Measurements from ENCODE around the gene H2BW2. TPM values are rescaled to one million over a fixed set of nuclear protein-coding genes. Genes with fewer than 3 reads are reported as not detected.

The H2BW2 gene
- total RNA-seq (2022) (not detected in 2 replicates), Bru-seq, nascent RNA (not detected), BruChase-seq, experiment 1, labeled RNA remaining after a 6-hour chase (not detected), BruChase-seq, experiment 2, labeled RNA remaining after a 2-hour chase (not detected)
- long read RNA-seq, result 0 reads

DNA sequence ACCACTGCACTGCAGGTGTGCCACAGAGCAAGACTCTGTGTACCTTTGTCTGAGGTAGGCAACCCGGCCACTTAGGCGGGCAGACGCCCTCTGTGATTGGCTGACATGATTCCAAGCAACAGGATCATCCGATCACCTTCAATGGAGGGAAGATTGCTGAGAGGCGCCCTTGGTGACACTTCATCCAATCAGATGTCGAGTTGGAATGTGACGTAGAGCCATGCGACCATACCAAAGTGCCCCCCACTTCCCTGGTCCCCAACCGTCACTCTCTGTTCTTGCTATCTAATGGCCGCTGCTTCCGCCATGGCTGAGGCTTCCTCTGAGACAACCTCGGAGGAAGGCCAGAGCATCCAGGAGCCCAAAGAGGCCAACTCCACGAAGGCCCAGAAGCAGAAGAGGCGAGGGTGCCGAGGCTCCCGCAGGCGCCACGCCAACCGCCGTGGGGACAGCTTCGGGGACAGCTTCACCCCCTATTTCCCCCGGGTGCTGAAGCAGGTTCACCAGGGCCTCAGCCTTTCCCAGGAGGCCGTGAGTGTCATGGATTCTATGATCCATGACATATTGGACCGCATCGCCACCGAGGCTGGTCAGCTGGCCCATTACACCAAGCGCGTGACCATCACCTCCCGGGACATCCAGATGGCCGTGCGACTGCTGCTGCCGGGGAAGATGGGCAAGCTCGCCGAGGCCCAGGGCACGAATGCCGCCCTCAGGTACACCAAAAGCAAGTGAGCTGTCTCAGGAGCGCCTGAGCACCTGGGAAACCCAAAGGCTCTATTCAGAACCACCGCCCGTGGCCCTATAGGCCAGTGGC lies at the start of gene H2BW2:
Gene H2BW2 (plus strand): TSS at position 268 of the 817 bp plus-strand sequence. CDS start 39 bp downstream, at position 307.
- Mint-ChIP-seq H3K4me1 (ENCODE audit: low read depth, unreplicated experiment) (no peaks in the 10 kb centered on the region), H3K27me3 (ENCODE audit: unreplicated experiment) (peaks cover 78% of the 10 kb centered on the region), H3K36me3 (ENCODE audit: insufficient read depth, unreplicated experiment) (no peaks in the 10 kb centered on the region), H3K4me3 (ENCODE audit: low read depth, unreplicated experiment) (no peak within 1 kb of the TSS), H3K27ac (ENCODE audit: unreplicated experiment) (no peak within 1 kb of the TSS), H3K9me3 (ENCODE audit: low read depth, unreplicated experiment) (no peaks in the 10 kb centered on the region)
- CTCF ChIA-PET, result no interaction called here
- DNase-seq, result no peak
- TF ChIP-seq, protein P1, sequence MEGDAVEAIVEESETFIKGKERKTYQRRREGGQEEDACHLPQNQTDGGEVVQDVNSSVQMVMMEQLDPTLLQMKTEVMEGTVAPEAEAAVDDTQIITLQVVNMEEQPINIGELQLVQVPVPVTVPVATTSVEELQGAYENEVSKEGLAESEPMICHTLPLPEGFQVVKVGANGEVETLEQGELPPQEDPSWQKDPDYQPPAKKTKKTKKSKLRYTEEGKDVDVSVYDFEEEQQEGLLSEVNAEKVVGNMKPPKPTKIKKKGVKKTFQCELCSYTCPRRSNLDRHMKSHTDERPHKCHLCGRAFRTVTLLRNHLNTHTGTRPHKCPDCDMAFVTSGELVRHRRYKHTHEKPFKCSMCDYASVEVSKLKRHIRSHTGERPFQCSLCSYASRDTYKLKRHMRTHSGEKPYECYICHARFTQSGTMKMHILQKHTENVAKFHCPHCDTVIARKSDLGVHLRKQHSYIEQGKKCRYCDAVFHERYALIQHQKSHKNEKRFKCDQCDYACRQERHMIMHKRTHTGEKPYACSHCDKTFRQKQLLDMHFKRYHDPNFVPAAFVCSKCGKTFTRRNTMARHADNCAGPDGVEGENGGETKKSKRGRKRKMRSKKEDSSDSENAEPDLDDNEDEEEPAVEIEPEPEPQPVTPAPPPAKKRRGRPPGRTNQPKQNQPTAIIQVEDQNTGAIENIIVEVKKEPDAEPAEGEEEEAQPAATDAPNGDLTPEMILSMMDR (IDR thresholded peaks at IDR 0.05; ENCODE audit: unreplicated experiment), result no peak
- no TSS peak for BruUV-seq (replicated peaks)
- intact Hi-C loops (cut with micrococcal nuclease; ENCODE audit: unreplicated experiment), result no loop called here

DNA sequence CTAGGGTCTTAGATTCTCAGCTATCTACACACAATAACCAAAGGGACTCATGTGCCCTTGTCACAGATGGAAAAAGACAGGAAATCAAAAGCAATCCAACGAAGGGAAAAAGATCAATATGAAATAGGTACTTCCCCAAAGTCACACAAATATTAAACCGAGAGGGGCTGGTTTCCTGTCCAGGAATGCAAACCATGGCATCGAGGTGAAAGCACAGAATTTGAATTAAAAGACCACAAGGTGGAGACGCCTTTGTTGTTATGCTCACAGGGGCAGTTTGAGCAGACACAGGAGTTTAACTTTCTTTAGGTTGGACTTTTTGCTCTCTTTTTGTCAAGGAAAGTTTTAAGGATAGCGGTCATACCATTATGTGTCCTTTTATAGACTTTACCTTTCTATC lies 40.5 kb upstream of the H2BW2 start:
- peaks cover 55% of the 10 kb centered on the region for H3K27me3 Mint-ChIP-seq (ENCODE audit: unreplicated experiment)

DNA sequence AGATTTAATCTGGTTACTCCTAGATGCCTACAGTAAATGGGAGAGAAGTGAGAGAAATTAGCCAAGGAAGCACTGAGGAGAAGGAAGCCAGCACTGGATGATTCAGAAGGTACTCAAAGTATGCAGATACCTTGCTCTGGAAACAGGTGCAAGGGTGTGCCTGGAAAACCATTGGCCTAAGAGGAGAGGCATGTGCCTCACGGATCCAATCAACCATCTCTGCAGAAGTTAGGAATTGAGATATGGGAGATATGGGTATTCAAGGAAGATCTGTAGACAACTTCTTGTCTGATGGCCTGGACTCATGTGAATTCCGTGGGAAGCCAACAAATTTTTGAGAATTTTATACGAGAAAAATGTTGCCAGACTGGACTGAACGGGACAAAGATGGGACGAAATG lies 30.9 kb upstream of the H2BW2 start:
- Mint-ChIP-seq H3K27me3 (ENCODE audit: unreplicated experiment) (peaks cover 85% of the 10 kb centered on the region), H3K36me3 (ENCODE audit: insufficient read depth, unreplicated experiment) (no peaks in the 10 kb centered on the region), H3K4me3 (ENCODE audit: low read depth, unreplicated experiment) (no peak overlapping the region), H3K9me3 (ENCODE audit: low read depth, unreplicated experiment) (no peaks in the 10 kb centered on the region), H3K4me1 (ENCODE audit: low read depth, unreplicated experiment) (no peaks in the 10 kb centered on the region), H3K27ac (ENCODE audit: unreplicated experiment) (no peak overlapping the region)
- CTCF ChIA-PET, result no interaction called here
- intact Hi-C loops (cut with micrococcal nuclease; ENCODE audit: unreplicated experiment), result no loop called here
- DNase-seq, result no peak
- TF ChIP-seq, protein P1 (IDR thresholded peaks at IDR 0.05; ENCODE audit: unreplicated experiment), result no peak
- BruUV-seq (replicated peaks), result no TSS peak

More for the DNA sequence above, 40.5 kb upstream of the H2BW2 start:
- Mint-ChIP-seq H3K27ac (ENCODE audit: unreplicated experiment) (no peak overlapping the region), H3K9me3 (ENCODE audit: low read depth, unreplicated experiment) (no peaks in the 10 kb centered on the region), H3K4me3 (ENCODE audit: low read depth, unreplicated experiment) (no peak overlapping the region), H3K4me1 (ENCODE audit: low read depth, unreplicated experiment) (no peaks in the 10 kb centered on the region), H3K36me3 (ENCODE audit: insufficient read depth, unreplicated experiment) (no peaks in the 10 kb centered on the region)
- no peak for DNase-seq
- BruUV-seq (replicated peaks), result no TSS peak
- intact Hi-C loops (cut with micrococcal nuclease; ENCODE audit: unreplicated experiment), result no loop called here
- TF ChIP-seq, protein P1 (IDR thresholded peaks at IDR 0.05; ENCODE audit: unreplicated experiment), result no peak
- CTCF ChIA-PET, result interaction anchor here (1.6 kb wide), 1 partner anchor 154 kb away, joined by 5 read pairs; no protein-coding TSS in a partner anchor

DNA sequence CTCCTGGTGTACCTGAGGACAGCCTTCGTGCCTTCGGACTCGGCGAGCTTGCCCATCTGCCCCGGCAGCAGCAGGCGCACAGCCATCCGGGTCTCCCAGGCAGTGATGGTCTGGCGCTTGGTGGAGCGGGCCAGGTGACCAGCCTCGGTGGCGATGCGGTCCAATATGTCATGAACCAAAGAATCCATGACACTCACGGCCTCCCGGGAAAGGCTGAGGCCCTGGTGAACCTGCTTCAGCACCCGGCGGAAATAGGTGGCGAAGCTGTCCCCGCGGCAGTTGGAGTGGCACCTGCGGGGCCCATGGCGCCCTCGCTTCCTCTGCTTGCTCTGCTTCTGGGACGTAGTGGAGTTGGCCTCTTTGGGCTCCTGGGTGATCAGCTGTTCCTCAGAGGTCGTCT lies 26.6 kb upstream of the H2BW2 start:
- CTCF ChIA-PET, result no interaction called here
- no TSS peak for BruUV-seq (replicated peaks)
- H3K4me1 Mint-ChIP-seq (ENCODE audit: low read depth, unreplicated experiment), result no peaks in the 10 kb centered on the region
- no peaks in the 10 kb centered on the region for H3K36me3 Mint-ChIP-seq (ENCODE audit: insufficient read depth, unreplicated experiment)
- peaks cover 67% of the 10 kb centered on the region for H3K27me3 Mint-ChIP-seq (ENCODE audit: unreplicated experiment)
- H3K9me3 Mint-ChIP-seq (ENCODE audit: low read depth, unreplicated experiment), result no peaks in the 10 kb centered on the region
- DNase-seq, result no peak
- H3K4me3 Mint-ChIP-seq (ENCODE audit: low read depth, unreplicated experiment), result no peak overlapping the region
- TF ChIP-seq, protein P1 (IDR thresholded peaks at IDR 0.05; ENCODE audit: unreplicated experiment), result no peak
- intact Hi-C loops (cut with micrococcal nuclease; ENCODE audit: unreplicated experiment), result no loop called here
- no peak overlapping the region for H3K27ac Mint-ChIP-seq (ENCODE audit: unreplicated experiment)
